Activated naive CD4-positive, alpha-beta T cell treated with anti-CD3 and anti-CD28 coated beads for 36 hours (primary cell): Measurements from ENCODE around the gene STK32B. TPM values are rescaled to one million over a fixed set of nuclear protein-coding genes. Genes with fewer than 3 reads are reported as not detected.

Experiments
- CTCF ChIA-PET: fragments of 350-600 bp; sonication (Branson Sonifier 250); formaldehyde crosslinking; loops from one replicate; lab custom pipeline; 2021; ENCODE audit warnings: antibody characterized with exemption; lab: Charles Lee
- DNase-seq: peaks from one replicate; pipeline ENCODE4 v3.0.0-alpha.2; 2020
- H3K27ac Mint-ChIP-seq: one replicate; pipeline ENCODE4 v1.8.0; 2021; ENCODE audit warnings: mild to moderate bottlenecking, mixed read lengths
- H3K27me3 Mint-ChIP-seq: one replicate; pipeline ENCODE4 v1.8.0; 2021; ENCODE audit warnings: low read depth, mixed read lengths
- H3K36me3 Mint-ChIP-seq: one replicate; pipeline ENCODE4 v1.8.0; 2021; ENCODE audit warnings: low read depth, mixed read lengths
- H3K4me1 Mint-ChIP-seq: one replicate; pipeline ENCODE4 v1.8.0; 2021; ENCODE audit warnings: low read depth, mixed read lengths
- H3K4me3 Mint-ChIP-seq: one replicate; pipeline ENCODE4 v1.8.0; 2021; ENCODE audit warnings: mild to moderate bottlenecking, moderate library complexity, mixed read lengths
- H3K9me3 Mint-ChIP-seq: one replicate; pipeline ENCODE4 v1.8.0; 2021; ENCODE audit warnings: mixed read lengths
- intact Hi-C: fragments of 100-400 bp; cut with micrococcal nuclease; formaldehyde crosslinking; loops from one replicate; pipeline ENCODE4 v1.15.1; 2023
- total RNA-seq, 2 experiments: library from RNA; stranded (reverse); gene quantifications; one replicate each; pipeline ENCODE4 v1.2.3, GENCODE V29; 2021

STK32B gene
- total RNA-seq, 2 experiments from 2014 or later: not detected

GRCh38 chr4:5460106-5460801, 409.0 kb downstream of the STK32B start:
- Mint-ChIP-seq H3K4me3 (no peak overlapping the region), H3K4me1 (no peaks in the 10 kb centered on the region), H3K36me3 (no peaks in the 10 kb centered on the region), H3K27me3 (no peaks in the 10 kb centered on the region), H3K9me3 (no peaks in the 10 kb centered on the region), H3K27ac (no peak overlapping the region)
- intact Hi-C loops: no loop called here
- CTCF ChIA-PET: interaction anchor here (0.9 to 1.4 kb wide), 2 partner anchors 10 to 259 kb away, joined by 3 read pairs; no protein-coding TSS in a partner anchor
- peak; percentile 36 for DNase-seq

GRCh38 chr4:5461477-5461876, 410.2 kb downstream of the STK32B start:
- Mint-ChIP-seq H3K27me3 (no peaks in the 10 kb centered on the region), H3K4me3 (no peak overlapping the region), H3K9me3 (no peaks in the 10 kb centered on the region), H3K27ac (no peak overlapping the region), H3K4me1 (no peaks in the 10 kb centered on the region), H3K36me3 (no peaks in the 10 kb centered on the region)
- CTCF ChIA-PET: no interaction called here
- no peak for DNase-seq
- intact Hi-C loops: no loop called here

- Mint-ChIP-seq H3K4me1 (no peaks in the 10 kb centered on the region), H3K4me3 (no peak overlapping the region), H3K27me3 (no peaks in the 10 kb centered on the region), H3K9me3 (no peaks in the 10 kb centered on the region), H3K36me3 (no peaks in the 10 kb centered on the region), H3K27ac (no peak overlapping the region)
- CTCF ChIA-PET: no interaction called here
- DNase-seq: no peak
- intact Hi-C loops: no loop called here
These were observed 411.1 kb downstream of the STK32B start for GRCh38 chr4:5462254-5462835.

GRCh38 chr4:5462896-5463295, 411.6 kb downstream of the STK32B start:
- Mint-ChIP-seq H3K4me1 (no peaks in the 10 kb centered on the region), H3K27ac (no peak overlapping the region), H3K27me3 (no peaks in the 10 kb centered on the region), H3K36me3 (no peaks in the 10 kb centered on the region), H3K4me3 (no peak overlapping the region), H3K9me3 (no peaks in the 10 kb centered on the region)
- DNase-seq: no peak
- intact Hi-C loops: no loop called here
- CTCF ChIA-PET: no interaction called here

- H3K4me3 Mint-ChIP-seq: no peak overlapping the region
- no peaks in the 10 kb centered on the region for H3K9me3 Mint-ChIP-seq
- DNase-seq: no peak
- CTCF ChIA-PET: no interaction called here
- H3K27ac Mint-ChIP-seq: no peak overlapping the region
- H3K27me3 Mint-ChIP-seq: no peaks in the 10 kb centered on the region
- intact Hi-C loops: no loop called here
- H3K36me3 Mint-ChIP-seq: no peaks in the 10 kb centered on the region
- no peaks in the 10 kb centered on the region for H3K4me1 Mint-ChIP-seq
These were observed 412.1 kb downstream of the STK32B start for GRCh38 chr4:5463361-5463760.

- CTCF ChIA-PET: no interaction called here
- Mint-ChIP-seq H3K27me3 (no peaks in the 10 kb centered on the region), H3K4me3 (no peak overlapping the region), H3K36me3 (no peaks in the 10 kb centered on the region), H3K4me1 (no peaks in the 10 kb centered on the region), H3K27ac (no peak overlapping the region), H3K9me3 (no peaks in the 10 kb centered on the region)
- no peak for DNase-seq
- intact Hi-C loops: no loop called here
These were observed 412.8 kb downstream of the STK32B start for GRCh38 chr4:5463936-5464650.

- Mint-ChIP-seq H3K27me3 (no peaks in the 10 kb centered on the region), H3K9me3 (no peaks in the 10 kb centered on the region), H3K4me1 (no peaks in the 10 kb centered on the region), H3K27ac (no peak overlapping the region), H3K4me3 (no peak overlapping the region), H3K36me3 (no peaks in the 10 kb centered on the region)
- CTCF ChIA-PET: interaction anchor here (0.6 kb wide), 1 partner anchor 369 kb away, joined by 3 read pairs; no protein-coding TSS in a partner anchor
- DNase-seq: no peak
- intact Hi-C loops: no loop called here
These were observed 414.2 kb downstream of the STK32B start for GRCh38 chr4:5465529-5465928.

GRCh38 chr4:5465956-5466355, 414.7 kb downstream of the STK32B start:
- CTCF ChIA-PET: interaction anchor here (0.6 kb wide), 1 partner anchor 368 kb away, joined by 3 read pairs; no protein-coding TSS in a partner anchor
- Mint-ChIP-seq H3K9me3 (no peaks in the 10 kb centered on the region), H3K4me3 (no peak overlapping the region), H3K4me1 (no peaks in the 10 kb centered on the region), H3K27me3 (no peaks in the 10 kb centered on the region), H3K36me3 (no peaks in the 10 kb centered on the region), H3K27ac (no peak overlapping the region)
- DNase-seq: no peak
- intact Hi-C loops: no loop called here

- Mint-ChIP-seq H3K36me3 (no peaks in the 10 kb centered on the region), H3K4me3 (no peak overlapping the region), H3K27ac (no peak overlapping the region), H3K4me1 (no peaks in the 10 kb centered on the region), H3K27me3 (no peaks in the 10 kb centered on the region), H3K9me3 (no peaks in the 10 kb centered on the region)
- CTCF ChIA-PET: no interaction called here
- intact Hi-C loops: no loop called here
- no peak for DNase-seq
These were observed 415.8 kb downstream of the STK32B start for GRCh38 chr4:5467111-5467510.

- no peak overlapping the region for H3K4me3 Mint-ChIP-seq
- intact Hi-C loops: no loop called here
- no peaks in the 10 kb centered on the region for H3K36me3 Mint-ChIP-seq
- H3K9me3 Mint-ChIP-seq: no peaks in the 10 kb centered on the region
- H3K4me1 Mint-ChIP-seq: no peaks in the 10 kb centered on the region
- H3K27ac Mint-ChIP-seq: no peak overlapping the region
- H3K27me3 Mint-ChIP-seq: no peaks in the 10 kb centered on the region
- DNase-seq: no peak
- CTCF ChIA-PET: interaction anchor here (1.4 kb wide), 1 partner anchor 10 kb away, joined by 3 read pairs; no protein-coding TSS in a partner anchor
These were observed 418.0 kb downstream of the STK32B start for GRCh38 chr4:5469151-5469775.

- Mint-ChIP-seq H3K9me3 (no peaks in the 10 kb centered on the region), H3K4me3 (no peak overlapping the region), H3K27me3 (no peaks in the 10 kb centered on the region), H3K4me1 (no peaks in the 10 kb centered on the region), H3K36me3 (no peaks in the 10 kb centered on the region), H3K27ac (no peak overlapping the region)
- intact Hi-C loops: no loop called here
- no peak for DNase-seq
- CTCF ChIA-PET: interaction anchor here (1.4 kb wide), 1 partner anchor 10 kb away, joined by 3 read pairs; no protein-coding TSS in a partner anchor
These were observed 418.6 kb downstream of the STK32B start for GRCh38 chr4:5469861-5470260.
